Dedifferentiated amniotic fluid mesenchymal stem cell (primary cell): Measurements from ENCODE around the gene IKBIP.
"Not testable (repeated sequence)": the region's sequence is repeated elsewhere in the genome, so short reads cannot be mapped to it uniquely, and the experiment has no call there.

Experiments
- DNase-seq: peaks from one replicate; pipeline ENCODE4 v3.0.0-alpha.2; 2016; ENCODE audit errors: extremely low spot score

The IKBIP gene

GRCh38 chr12:98576795-98577194 is 67.8 kb downstream of the IKBIP start:
- not testable (repeated sequence) for DNase-seq

GRCh38 chr12:98575013-98575412 is 69.6 kb downstream of the IKBIP start:
- DNase-seq = no peak
